DND-41 (cell line): Measurements from ENCODE around the gene OOSP2.

Source experiments
- CTCF ChIP-seq: IDR thresholded peaks from 2 replicates; pipeline ENCODE4 v1.5.1; 2012; ENCODE audit warnings: borderline replicate concordance, low read length, moderate library complexity, mild to moderate bottlenecking; ENCODE audit not compliant: poor library complexity, severe bottlenecking; ENCODE audit errors: extremely low read depth
- EZH2 ChIP-seq: IDR thresholded peaks from 3 replicates; pipeline ENCODE4 v1.6.1; 2012; ENCODE audit warnings: borderline replicate concordance, low read depth, mild to moderate bottlenecking, moderate library complexity, low read length, inconsistent platforms; ENCODE audit not compliant: severe bottlenecking

GRCh38 chr11:60077216-60077817 is 37.1 kb downstream of the OOSP2 start:
- no peak for TF ChIP-seq CTCF
- no peak for TF ChIP-seq EZH2
